A549 (cell line): Measurements from ENCODE around the gene SPRR2B.

Experiments
- ESRRA ChIP-seq: fragments of 150-350 bp; IDR thresholded peaks from 2 replicates; pipeline ENCODE4 v1.6.1; 2014; ENCODE audit warnings: mild to moderate bottlenecking, low read length, borderline replicate concordance
- RFX5 ChIP-seq: fragments of 450-650 bp; IDR thresholded peaks from 2 replicates; pipeline ENCODE4 v1.7.1; 2014; ENCODE audit warnings: antibody characterized with exemption, mild to moderate bottlenecking, moderate library complexity
- TF ChIP-seq, protein P1 (sequence below): IDR thresholded peaks from 2 replicates; pipeline ENCODE4 v1.6.1; 2012

GRCh38 chr1:153058154-153058553 is 13.3 kb downstream of the SPRR2B start:
- TF ChIP-seq, protein P1, sequence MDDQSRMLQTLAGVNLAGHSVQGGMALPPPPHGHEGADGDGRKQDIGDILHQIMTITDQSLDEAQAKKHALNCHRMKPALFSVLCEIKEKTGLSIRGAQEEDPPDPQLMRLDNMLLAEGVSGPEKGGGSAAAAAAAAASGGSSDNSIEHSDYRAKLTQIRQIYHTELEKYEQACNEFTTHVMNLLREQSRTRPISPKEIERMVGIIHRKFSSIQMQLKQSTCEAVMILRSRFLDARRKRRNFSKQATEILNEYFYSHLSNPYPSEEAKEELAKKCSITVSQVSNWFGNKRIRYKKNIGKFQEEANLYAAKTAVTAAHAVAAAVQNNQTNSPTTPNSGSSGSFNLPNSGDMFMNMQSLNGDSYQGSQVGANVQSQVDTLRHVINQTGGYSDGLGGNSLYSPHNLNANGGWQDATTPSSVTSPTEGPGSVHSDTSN = no peak
- TF ChIP-seq RFX5 (no peak), ESRRA (no peak)
